HL-60 (cell line): Measurements from ENCODE around the gene GLMP.

Experiments
- DNase-seq, 2 experiments: peaks; one replicate each; pipeline ENCODE4 v3.0.0-alpha.2; 2010 to 2020; ENCODE audit warnings: low read depth in 1 of 2, low spot score in 1 of 2
- H3K27ac ChIP-seq: fragments of 250-450 bp; sonication (Bioruptor Pico); replicated peaks from 2 replicates; pipeline ENCODE4 v1.5.1; 2020; ENCODE audit warnings: mild to moderate bottlenecking, moderate library complexity
- H3K27me3 ChIP-seq: fragments of 250-450 bp; sonication (Bioruptor Pico); 2 replicates; pipeline ENCODE4 v1.5.1; 2021; ENCODE audit warnings: mild to moderate bottlenecking, moderate library complexity; ENCODE audit not compliant: insufficient read depth, poor library complexity, severe bottlenecking
- H3K4me3 ChIP-seq: replicated peaks from 2 replicates; pipeline ENCODE4 v1.5.1; 2011; ENCODE audit warnings: mild to moderate bottlenecking, control low read depth, low read length; ENCODE audit not compliant: insufficient read depth
- CTCF ChIP-seq: IDR thresholded peaks from one replicate; pipeline ENCODE4 v1.5.1; 2011; ENCODE audit warnings: low read length, control low read depth, inconsistent platforms; ENCODE audit not compliant: insufficient read depth
- GABPA ChIP-seq: IDR thresholded peaks from 2 replicates; pipeline ENCODE4 v1.6.1; 2012; ENCODE audit warnings: low read depth
- POLR2AphosphoS5 ChIP-seq: IDR thresholded peaks from 2 replicates; pipeline ENCODE4 v1.6.1; 2012; ENCODE audit warnings: low read depth
- REST ChIP-seq: IDR thresholded peaks from 2 replicates; pipeline ENCODE4 v1.6.1; 2012; ENCODE audit warnings: low read depth; ENCODE audit not compliant: insufficient replicate concordance
- SPI1 ChIP-seq: IDR thresholded peaks from 2 replicates; pipeline ENCODE4 v1.6.1; 2012; ENCODE audit warnings: low read depth, mild to moderate bottlenecking, borderline replicate concordance
- long read RNA-seq: library from polyadenylated mRNA; unstranded; transcript quantifications from one replicate; pipeline ENCODE4 v2.0.0, GENCODE V29; 2020

The GLMP gene, protein sequence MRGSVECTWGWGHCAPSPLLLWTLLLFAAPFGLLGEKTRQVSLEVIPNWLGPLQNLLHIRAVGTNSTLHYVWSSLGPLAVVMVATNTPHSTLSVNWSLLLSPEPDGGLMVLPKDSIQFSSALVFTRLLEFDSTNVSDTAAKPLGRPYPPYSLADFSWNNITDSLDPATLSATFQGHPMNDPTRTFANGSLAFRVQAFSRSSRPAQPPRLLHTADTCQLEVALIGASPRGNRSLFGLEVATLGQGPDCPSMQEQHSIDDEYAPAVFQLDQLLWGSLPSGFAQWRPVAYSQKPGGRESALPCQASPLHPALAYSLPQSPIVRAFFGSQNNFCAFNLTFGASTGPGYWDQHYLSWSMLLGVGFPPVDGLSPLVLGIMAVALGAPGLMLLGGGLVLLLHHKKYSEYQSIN
- long read RNA-seq, transcript GLMP-215 (5 exons, 1,364 nt) = minor isoform, 37 of 146 reads
- long read RNA-seq, transcript GLMP-201 (6 exons, 1,604 nt) = major isoform, 74 of 146 reads
- long read RNA-seq, partial matches to known transcripts = 10 of 146 reads
- long read RNA-seq, other reads (novel, unspliced or antisense) = 21 of 146 reads

GRCh38 chr1:156295391-156295947, at the start of gene GLMP:
TSS of gene GLMP (minus strand) at chr1:156295679. CDS start at chr1:156295645, 34 bp downstream.
- Histone ChIP-seq H3K4me3 (peak within 1 kb of the TSS; percentile 54), H3K27ac (peak within 1 kb of the TSS; percentile 52; the same call in 1 of the 2 replicates), H3K27me3 (no peaks in the 10 kb centered on the region)
- DNase-seq = peak in 1 of 2 experiments; percentile 50
- TF ChIP-seq POLR2AphosphoS5 = peak; percentile 31; the same call in 1 of the 2 replicates
- TF ChIP-seq REST = no peak

DNA sequence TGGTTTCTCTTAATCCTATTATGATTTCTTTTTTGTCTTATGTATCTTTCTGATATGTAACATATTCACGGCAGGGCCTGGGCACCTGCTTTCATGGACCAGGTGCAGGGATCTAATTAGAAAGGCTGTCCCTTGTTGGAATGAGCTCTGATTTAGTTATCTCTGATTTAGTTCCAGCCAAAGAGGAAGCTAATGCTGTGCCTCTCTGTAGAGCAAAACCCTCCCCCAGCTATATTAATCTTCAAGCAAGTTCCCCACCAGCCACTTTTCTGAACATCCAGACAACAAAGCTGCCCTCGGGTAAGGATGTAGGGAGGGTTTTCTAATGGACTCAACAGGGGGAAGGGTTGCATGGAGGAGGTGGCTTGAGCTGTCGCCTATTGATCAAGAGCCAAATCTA, 48.9 kb upstream of the GLMP start:
- H3K27ac ChIP-seq = no peak overlapping the region
- TF ChIP-seq CTCF = no peak
- TF ChIP-seq REST = no peak
- no peak for TF ChIP-seq SPI1
- no peak for TF ChIP-seq GABPA
- no peak for TF ChIP-seq POLR2AphosphoS5
- no peak overlapping the region for H3K4me3 ChIP-seq
- no peak for DNase-seq
- no peaks in the 10 kb centered on the region for H3K27me3 ChIP-seq

- no peaks in the 10 kb centered on the region for H3K27me3 ChIP-seq
- H3K27ac ChIP-seq = no peak overlapping the region
- H3K4me3 ChIP-seq = no peak overlapping the region
- no peak for DNase-seq
- no peak for TF ChIP-seq GABPA
- no peak for TF ChIP-seq CTCF
- no peak for TF ChIP-seq SPI1
- TF ChIP-seq REST = no peak
- TF ChIP-seq POLR2AphosphoS5 = no peak
Observed at GRCh38 chr1:156342166-156342955, 46.9 kb upstream of the GLMP start.
